Measurements from ENCODE around the gene PGM3. TPM values are rescaled to one million over a fixed set of nuclear protein-coding genes. Genes with fewer than 3 reads are reported as not detected.

The PGM3 gene
- polyA plus RNA-seq, 1 of the 3 experiments (the other 2 are of a cell fraction) = 24.2 TPM

- no peaks in the 10 kb centered on the region for H3K9me3 ChIP-seq
- no peak overlapping the region for H3K4me3 ChIP-seq (ENCODE audit: low read depth in 2 of 2, low read length in 1 of 2)
- H4K20me1 ChIP-seq (ENCODE audit: insufficient read depth) = peaks cover 24% of the 10 kb centered on the region
- WGBS (ENCODE audit: low lambda C conversion rate) = 94% methylated on average over 6 of the region's 6 CpGs
- peaks cover 55 to 61% of the 10 kb centered on the region in 2 experiments for H3K36me3 ChIP-seq (replicated peaks in 1 of 2; ENCODE audit: control insufficient read depth in 1 of 2, insufficient read depth in 2 of 2, low read length in 1 of 2)
- peaks cover 79% of the 10 kb centered on the region for H3K79me2 ChIP-seq (ENCODE audit: insufficient read depth)
- peaks cover 3 to 8% of the 10 kb centered on the region in 2 experiments; a peak in 3 of 4 replicates for H3K4me1 ChIP-seq (ENCODE audit: control insufficient read depth in 1 of 2, insufficient read depth in 2 of 2, low read depth in 1 of 2, low read length in 1 of 2)
- TF ChIP-seq RFX5 (IDR thresholded peaks at IDR 0.05; ENCODE audit: low read length) = no peak
- no peak for TF ChIP-seq JUND (IDR thresholded peaks at IDR 0.05)
- TF ChIP-seq GATA2 (CRISPR knock-in tag; IDR thresholded peaks at IDR 0.05) = no peak
- no peak for TF ChIP-seq IRF3 (IDR thresholded peaks at IDR 0.05; ENCODE audit: low read depth, low read length)
- no peak for TF ChIP-seq POLR2AphosphoS5 (IDR thresholded peaks at IDR 0.05; ENCODE audit: low read depth, low read length)
- TF ChIP-seq SIN3A (IDR thresholded peaks at IDR 0.05; ENCODE audit: borderline replicate concordance, low read depth, low read length) = no peak
- no peak for TF ChIP-seq SMC3 (IDR thresholded peaks at IDR 0.05; ENCODE audit: low read depth, low read length)
- no peak for TF ChIP-seq FOSL2 (IDR thresholded peaks at IDR 0.05; ENCODE audit: borderline replicate concordance, low read depth)
- TF ChIP-seq, protein P1, sequence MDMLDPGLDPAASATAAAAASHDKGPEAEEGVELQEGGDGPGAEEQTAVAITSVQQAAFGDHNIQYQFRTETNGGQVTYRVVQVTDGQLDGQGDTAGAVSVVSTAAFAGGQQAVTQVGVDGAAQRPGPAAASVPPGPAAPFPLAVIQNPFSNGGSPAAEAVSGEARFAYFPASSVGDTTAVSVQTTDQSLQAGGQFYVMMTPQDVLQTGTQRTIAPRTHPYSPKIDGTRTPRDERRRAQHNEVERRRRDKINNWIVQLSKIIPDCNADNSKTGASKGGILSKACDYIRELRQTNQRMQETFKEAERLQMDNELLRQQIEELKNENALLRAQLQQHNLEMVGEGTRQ (IDR thresholded peaks at IDR 0.05; ENCODE audit: borderline replicate concordance, low read depth, low read length) = no peak
- no peak for TF ChIP-seq EZH2phosphoT487 (IDR thresholded peaks at IDR 0.05; ENCODE audit: borderline replicate concordance, low read depth)
- TF ChIP-seq, protein P2, sequence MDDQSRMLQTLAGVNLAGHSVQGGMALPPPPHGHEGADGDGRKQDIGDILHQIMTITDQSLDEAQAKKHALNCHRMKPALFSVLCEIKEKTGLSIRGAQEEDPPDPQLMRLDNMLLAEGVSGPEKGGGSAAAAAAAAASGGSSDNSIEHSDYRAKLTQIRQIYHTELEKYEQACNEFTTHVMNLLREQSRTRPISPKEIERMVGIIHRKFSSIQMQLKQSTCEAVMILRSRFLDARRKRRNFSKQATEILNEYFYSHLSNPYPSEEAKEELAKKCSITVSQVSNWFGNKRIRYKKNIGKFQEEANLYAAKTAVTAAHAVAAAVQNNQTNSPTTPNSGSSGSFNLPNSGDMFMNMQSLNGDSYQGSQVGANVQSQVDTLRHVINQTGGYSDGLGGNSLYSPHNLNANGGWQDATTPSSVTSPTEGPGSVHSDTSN (IDR thresholded peaks at IDR 0.05) = no peak
- TF ChIP-seq, protein P3, sequence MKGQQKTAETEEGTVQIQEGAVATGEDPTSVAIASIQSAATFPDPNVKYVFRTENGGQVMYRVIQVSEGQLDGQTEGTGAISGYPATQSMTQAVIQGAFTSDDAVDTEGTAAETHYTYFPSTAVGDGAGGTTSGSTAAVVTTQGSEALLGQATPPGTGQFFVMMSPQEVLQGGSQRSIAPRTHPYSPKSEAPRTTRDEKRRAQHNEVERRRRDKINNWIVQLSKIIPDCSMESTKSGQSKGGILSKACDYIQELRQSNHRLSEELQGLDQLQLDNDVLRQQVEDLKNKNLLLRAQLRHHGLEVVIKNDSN (IDR thresholded peaks at IDR 0.05; ENCODE audit: borderline replicate concordance, low read depth) = no peak
- TF ChIP-seq FOXM1 (IDR thresholded peaks at IDR 0.05; ENCODE audit: low read depth) = no peak
- TF ChIP-seq CHD2 (IDR thresholded peaks at IDR 0.05; ENCODE audit: low read length, partially characterized antibody) = no peak
- TF ChIP-seq, protein P4, sequence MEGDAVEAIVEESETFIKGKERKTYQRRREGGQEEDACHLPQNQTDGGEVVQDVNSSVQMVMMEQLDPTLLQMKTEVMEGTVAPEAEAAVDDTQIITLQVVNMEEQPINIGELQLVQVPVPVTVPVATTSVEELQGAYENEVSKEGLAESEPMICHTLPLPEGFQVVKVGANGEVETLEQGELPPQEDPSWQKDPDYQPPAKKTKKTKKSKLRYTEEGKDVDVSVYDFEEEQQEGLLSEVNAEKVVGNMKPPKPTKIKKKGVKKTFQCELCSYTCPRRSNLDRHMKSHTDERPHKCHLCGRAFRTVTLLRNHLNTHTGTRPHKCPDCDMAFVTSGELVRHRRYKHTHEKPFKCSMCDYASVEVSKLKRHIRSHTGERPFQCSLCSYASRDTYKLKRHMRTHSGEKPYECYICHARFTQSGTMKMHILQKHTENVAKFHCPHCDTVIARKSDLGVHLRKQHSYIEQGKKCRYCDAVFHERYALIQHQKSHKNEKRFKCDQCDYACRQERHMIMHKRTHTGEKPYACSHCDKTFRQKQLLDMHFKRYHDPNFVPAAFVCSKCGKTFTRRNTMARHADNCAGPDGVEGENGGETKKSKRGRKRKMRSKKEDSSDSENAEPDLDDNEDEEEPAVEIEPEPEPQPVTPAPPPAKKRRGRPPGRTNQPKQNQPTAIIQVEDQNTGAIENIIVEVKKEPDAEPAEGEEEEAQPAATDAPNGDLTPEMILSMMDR (IDR thresholded peaks at IDR 0.05) = no peak
- no peak for TF ChIP-seq ZBTB33 (IDR thresholded peaks at IDR 0.05; ENCODE audit: borderline replicate concordance, low read depth)
- POLR2A ChIA-PET = no interaction called here
- H3F3A ChIP-seq (replicated peaks; ENCODE audit: insufficient read depth) = peaks cover 3% of the 10 kb centered on the region
- H2AFZ ChIP-seq (ENCODE audit: low read depth) = no peak overlapping the region
- CTCF ChIA-PET = interaction anchor here (0.8 to 6.6 kb wide), 4 partner anchors 24 to 324 kb away, joined by 3 to 34 read pairs (median 5); partner anchors contain the start of genes DOP1A and UBE3D
- H3K9ac ChIP-seq = no peak overlapping the region
- H3K27me3 ChIP-seq (ENCODE audit: insufficient read depth) = no peaks in the 10 kb centered on the region
- H3K27ac ChIP-seq (ENCODE audit: low read depth in 2 of 2, low read length in 1 of 2) = no peak overlapping the region
- no peaks in the 10 kb centered on the region for H3K9me2 ChIP-seq
- DNase-seq = no peak
- peak overlapping the region; percentile 90 for H3K4me2 ChIP-seq
Observed at GRCh38 chr6:83190626-83191025, 2.4 kb downstream of the PGM3 start.
